ENCODE data around the gene OSMR. TPM values are rescaled to one million over a fixed set of nuclear protein-coding genes. Genes with fewer than 3 reads are reported as not detected.

The OSMR gene
- total RNA-seq, 1 experiment from 2014 or later, result 46.0 TPM

DNA sequence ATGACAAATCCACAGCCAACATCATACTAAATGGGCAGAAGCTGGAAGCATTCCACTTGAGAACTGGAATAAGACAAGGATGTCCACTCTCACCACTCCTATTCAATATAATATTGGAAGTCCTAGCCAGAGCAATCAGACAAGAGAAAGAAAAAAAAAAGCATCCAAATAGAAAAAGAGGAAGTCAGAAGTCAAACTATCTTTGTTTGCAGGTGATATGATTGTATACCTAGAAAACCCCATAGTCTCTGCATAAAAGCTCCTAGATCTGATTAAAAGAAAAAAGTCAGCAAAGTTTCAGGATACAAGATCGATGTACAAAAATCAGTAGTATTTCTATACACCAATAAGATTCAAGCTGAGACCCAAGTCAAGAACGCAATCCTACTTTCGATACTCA lies 66.1 kb downstream of the OSMR start:
- ChIA-PET RAD21 (ENCODE audit: low non-redundant PET in 1 of 2, low total read pairs in 2 of 2, uncharacterized antibody in 2 of 2, unreplicated experiment in 2 of 2) (no interaction called here), POLR2A (no interaction called here), CTCF (interaction anchor here (1.0 kb wide), 1 partner anchor 10 kb away, joined by 3 read pairs; no protein-coding TSS in a partner anchor)
- Histone ChIP-seq H3K9ac (ENCODE audit: low read length) (no peak overlapping the region), H3K4me3 (replicated peaks in 1 of 2; ENCODE audit: low read depth in 1 of 2, low read length in 2 of 2) (no peak overlapping the region), H3K4me1 (ENCODE audit: control insufficient read depth in 1 of 2, insufficient read depth in 2 of 2, low read length in 2 of 2) (no peaks in the 10 kb centered on the region), H3K9me2 (ENCODE audit: insufficient read depth) (no peaks in the 10 kb centered on the region), H3K9me3 (ENCODE audit: control insufficient read depth in 1 of 2, insufficient read depth in 1 of 2, low read depth in 1 of 2, low read length in 2 of 2) (no peaks in the 10 kb centered on the region; a peak in 1 of 4 replicates), H4K20me1 (ENCODE audit: insufficient read depth) (no peaks in the 10 kb centered on the region), H3K27ac (ENCODE audit: low read depth, low read length) (no peak overlapping the region), H3K79me2 (ENCODE audit: insufficient read depth, low read length) (no peaks in the 10 kb centered on the region), H3K4me2 (ENCODE audit: low read length) (no peak overlapping the region), H2AFZ (ENCODE audit: low read depth, low read length, poor library complexity, severe bottlenecking) (no peak overlapping the region), H3K27me3 (ENCODE audit: insufficient read depth, low read length) (no peaks in the 10 kb centered on the region), H3K36me3 (ENCODE audit: control insufficient read depth in 1 of 2, insufficient read depth in 2 of 2, low read length in 2 of 2) (peaks cover 2 to 12% of the 10 kb centered on the region in 2 experiments; a peak in 1 of 4 replicates)
- BruUV-seq (replicated peaks), result no TSS peak
- intact Hi-C loops (cut with micrococcal nuclease), result no loop called here
- ATAC-seq, result no peak
- TF ChIP-seq EZH2phosphoT487 (IDR thresholded peaks at IDR 0.05; ENCODE audit: borderline replicate concordance) (no peak), ELF1 (IDR thresholded peaks at IDR 0.05; ENCODE audit: borderline replicate concordance, low read depth) (no peak), RAD21 (IDR thresholded peaks at IDR 0.05; ENCODE audit: low read depth) (no peak), TCF7L2 (IDR thresholded peaks at IDR 0.05; ENCODE audit: borderline replicate concordance, extremely low read depth, insufficient read depth, insufficient read length) (no peak), REST (IDR thresholded peaks at IDR 0.05; ENCODE audit: low read depth) (no peak), CEBPB (IDR thresholded peaks at IDR 0.05; ENCODE audit: low read depth) (no peak), EZH2 (IDR thresholded peaks at IDR 0.05) (no peak), EGR1 (IDR thresholded peaks at IDR 0.05; ENCODE audit: low read depth) (no peak), FOSL1 (IDR thresholded peaks at IDR 0.05; ENCODE audit: low read depth) (no peak), POLR2A (IDR thresholded peaks at IDR 0.05; ENCODE audit: borderline replicate concordance, extremely low read depth, insufficient read depth, insufficient read length) (no peak)
- TF ChIP-seq, protein P1, sequence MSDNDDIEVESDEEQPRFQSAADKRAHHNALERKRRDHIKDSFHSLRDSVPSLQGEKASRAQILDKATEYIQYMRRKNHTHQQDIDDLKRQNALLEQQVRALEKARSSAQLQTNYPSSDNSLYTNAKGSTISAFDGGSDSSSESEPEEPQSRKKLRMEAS (IDR thresholded peaks at IDR 0.05), result no peak
- no peak for DNase-seq (ENCODE audit: low read depth, low spot score)

Measured in HCT116 (cell line).